ENCODE measurements around the gene LCE3C. TPM values are rescaled to one million over a fixed set of nuclear protein-coding genes. Genes with fewer than 3 reads are reported as not detected.
A peak's percentile ranks its signal among the peaks of the same experiment; 100 is the strongest.

The LCE3C gene
- total and polyA plus RNA-seq, 2 donors, result 0.66 TPM; not detected in 1

DNA sequence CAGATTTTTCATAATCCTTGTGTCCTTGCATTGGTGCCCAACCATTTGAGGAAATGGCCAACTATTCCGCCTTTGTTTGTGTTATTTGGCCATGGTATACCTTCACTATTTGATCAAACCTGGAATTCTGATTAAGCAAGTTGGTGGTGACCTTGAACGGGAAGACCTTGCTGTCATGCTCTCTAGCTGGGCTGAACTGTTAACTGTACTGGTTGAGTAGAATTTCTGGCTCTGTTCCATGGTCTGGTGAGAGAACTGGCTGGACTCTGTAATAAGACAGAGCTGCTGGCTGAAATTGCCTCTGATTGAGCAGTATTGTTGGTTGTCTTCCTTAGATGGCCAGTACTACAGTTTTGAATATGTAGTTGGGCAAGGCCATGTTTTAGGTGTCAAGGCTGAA, 3.0 kb upstream of the LCE3C start:
- no peaks in the 10 kb centered on the region for H3K36me3 ChIP-seq (ENCODE audit: control insufficient read depth in 2 of 2, insufficient read depth in 2 of 2, low read length in 1 of 2)
- WGBS, result 89% methylated on average over 2 of the region's 2 CpGs
- no peaks in the 10 kb centered on the region for H3K9me3 ChIP-seq (ENCODE audit: control insufficient read depth in 2 of 2, insufficient read depth in 1 of 2, low read length in 1 of 2)
- DNase-seq (ENCODE audit: low read depth in 6 of 9, low spot score in 9 of 9), result no peak
- H3K4me1 ChIP-seq (ENCODE audit: control insufficient read depth in 2 of 2, insufficient read depth in 2 of 2, low read length in 2 of 2), result no peaks in the 10 kb centered on the region
- H3K27me3 ChIP-seq (ENCODE audit: control insufficient read depth in 2 of 2, insufficient read depth in 1 of 2, low read length in 1 of 2), result no peaks in the 10 kb centered on the region
- H3K4me3 ChIP-seq (ENCODE audit: low read length in 2 of 2), result no peak overlapping the region
- no peak overlapping the region for H3K27ac ChIP-seq (ENCODE audit: low read depth in 1 of 2, low read length in 1 of 2)

- H3K27me3 ChIP-seq (ENCODE audit: control insufficient read depth in 2 of 2, insufficient read depth in 1 of 2, low read length in 1 of 2), result no peaks in the 10 kb centered on the region
Observed at GRCh38 chr1:152613511-152613910, 13.5 kb downstream of the LCE3C start, which contains the start of gene LCE3B. Gene LCE3B (plus strand): TSS chr1:152613811. CDS start chr1:152613811, 0 bp downstream.

GRCh38 chr1:152621993-152622392, 22.0 kb downstream of the LCE3C start:
- H3K4me3 ChIP-seq (ENCODE audit: low read length in 2 of 2), result no peak overlapping the region
- no peaks in the 10 kb centered on the region for H3K36me3 ChIP-seq (ENCODE audit: control insufficient read depth in 2 of 2, insufficient read depth in 2 of 2, low read length in 1 of 2)
- WGBS, result 58% methylated on average over 3 of the region's 3 CpGs
- H3K27me3 ChIP-seq (ENCODE audit: control insufficient read depth in 2 of 2, insufficient read depth in 1 of 2, low read length in 1 of 2), result no peaks in the 10 kb centered on the region
- H3K4me1 ChIP-seq (ENCODE audit: control insufficient read depth in 2 of 2, insufficient read depth in 2 of 2, low read length in 2 of 2), result peaks cover 0 to 2% of the 10 kb centered on the region in 2 donors
- no peak for DNase-seq (ENCODE audit: low read depth in 6 of 9, low spot score in 9 of 9)
- H3K27ac ChIP-seq (ENCODE audit: low read depth in 1 of 2, low read length in 1 of 2), result no peak overlapping the region
- H3K9me3 ChIP-seq (ENCODE audit: control insufficient read depth in 2 of 2, insufficient read depth in 1 of 2, low read length in 1 of 2), result peaks cover 0 to 8% of the 10 kb centered on the region in 2 donors

More at GRCh38 chr1:152613511-152613910, 13.5 kb downstream of the LCE3C start, which contains the start of gene LCE3B:
- H3K4me1 ChIP-seq (ENCODE audit: control insufficient read depth in 2 of 2, insufficient read depth in 2 of 2, low read length in 2 of 2), result no peaks in the 10 kb centered on the region
- no peaks in the 10 kb centered on the region for H3K36me3 ChIP-seq (ENCODE audit: control insufficient read depth in 2 of 2, insufficient read depth in 2 of 2, low read length in 1 of 2)
- WGBS, result 89% methylated on average over 1 of the region's 1 CpG
- no peak within 1 kb of the TSS for H3K27ac ChIP-seq (ENCODE audit: low read depth in 1 of 2, low read length in 1 of 2)
- no peak for DNase-seq (ENCODE audit: low read depth in 6 of 9, low spot score in 9 of 9)
- H3K9me3 ChIP-seq (ENCODE audit: control insufficient read depth in 2 of 2, insufficient read depth in 1 of 2, low read length in 1 of 2), result no peaks in the 10 kb centered on the region
- no peak within 1 kb of the TSS for H3K4me3 ChIP-seq (ENCODE audit: low read length in 2 of 2)

- Histone ChIP-seq H3K27me3 (ENCODE audit: control insufficient read depth in 2 of 2, insufficient read depth in 1 of 2, low read length in 1 of 2) (no peaks in the 10 kb centered on the region), H3K27ac (ENCODE audit: low read depth in 1 of 2, low read length in 1 of 2) (no peak within 1 kb of the TSS), H3K9me3 (ENCODE audit: control insufficient read depth in 2 of 2, insufficient read depth in 1 of 2, low read length in 1 of 2) (peaks cover 0 to 8% of the 10 kb centered on the region in 2 donors), H3K36me3 (ENCODE audit: control insufficient read depth in 2 of 2, insufficient read depth in 2 of 2, low read length in 1 of 2) (no peaks in the 10 kb centered on the region), H3K4me3 (ENCODE audit: low read length in 2 of 2) (no peak within 1 kb of the TSS), H3K4me1 (ENCODE audit: control insufficient read depth in 2 of 2, insufficient read depth in 2 of 2, low read length in 2 of 2) (peaks cover 0 to 2% of the 10 kb centered on the region in 2 donors)
- no peak for DNase-seq (ENCODE audit: low read depth in 6 of 9, low spot score in 9 of 9)
- 19% methylated on average over 10 of the region's 10 CpGs for WGBS
Observed at GRCh38 chr1:152622803-152623202, 22.8 kb downstream of the LCE3C start, which contains the start of gene LCE3A. Gene LCE3A (minus strand): TSS chr1:152623103. CDS start chr1:152623103, 0 bp downstream.

- H3K27ac ChIP-seq (ENCODE audit: low read depth in 1 of 2, low read length in 1 of 2), result no peak overlapping the region
- H3K9me3 ChIP-seq (ENCODE audit: control insufficient read depth in 2 of 2, insufficient read depth in 1 of 2, low read length in 1 of 2), result peaks cover 0 to 8% of the 10 kb centered on the region in 2 donors
- peaks cover 0 to 2% of the 10 kb centered on the region in 2 donors for H3K4me1 ChIP-seq (ENCODE audit: control insufficient read depth in 2 of 2, insufficient read depth in 2 of 2, low read length in 2 of 2)
- WGBS, result 28% methylated on average over 29 of the region's 29 CpGs
- H3K27me3 ChIP-seq (ENCODE audit: control insufficient read depth in 2 of 2, insufficient read depth in 1 of 2, low read length in 1 of 2), result no peaks in the 10 kb centered on the region
- peak in 2 of 9 donors; percentile 7 to 16 for DNase-seq (ENCODE audit: low read depth in 6 of 9, low spot score in 9 of 9)
- H3K36me3 ChIP-seq (ENCODE audit: control insufficient read depth in 2 of 2, insufficient read depth in 2 of 2, low read length in 1 of 2), result no peaks in the 10 kb centered on the region
- H3K4me3 ChIP-seq (ENCODE audit: low read length in 2 of 2), result no peak overlapping the region
Observed at GRCh38 chr1:152623203-152623844, 23.3 kb downstream of the LCE3C start.

DNA sequence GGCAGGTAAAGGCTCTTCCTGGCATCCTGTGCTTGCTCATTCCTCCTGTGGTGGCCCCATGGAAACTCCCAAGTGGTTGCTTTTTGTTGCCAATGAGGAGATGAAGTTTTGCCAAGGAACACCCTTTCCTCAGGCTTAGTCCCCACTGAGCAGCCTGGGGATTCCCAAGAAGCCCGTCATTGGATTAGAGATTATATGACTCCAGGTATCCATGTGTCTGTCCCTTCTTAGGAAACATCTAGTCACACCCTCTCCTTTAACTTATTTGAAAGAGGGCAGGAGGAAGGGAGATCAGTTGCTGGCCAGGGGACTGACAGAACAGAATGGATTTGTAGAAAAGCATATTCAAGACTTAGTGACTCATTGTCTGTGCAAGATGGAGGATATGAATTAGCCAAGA, 26.7 kb downstream of the LCE3C start:
- no peak overlapping the region for H3K4me3 ChIP-seq (ENCODE audit: low read length in 2 of 2)
- peaks cover 0 to 5% of the 10 kb centered on the region in 2 donors for H3K9me3 ChIP-seq (ENCODE audit: control insufficient read depth in 2 of 2, insufficient read depth in 1 of 2, low read length in 1 of 2)
- WGBS, result 89% methylated on average over 1 of the region's 1 CpG
- peaks cover 0 to 2% of the 10 kb centered on the region in 2 donors for H3K4me1 ChIP-seq (ENCODE audit: control insufficient read depth in 2 of 2, insufficient read depth in 2 of 2, low read length in 2 of 2)
- H3K27me3 ChIP-seq (ENCODE audit: control insufficient read depth in 2 of 2, insufficient read depth in 1 of 2, low read length in 1 of 2), result no peaks in the 10 kb centered on the region
- DNase-seq (ENCODE audit: low read depth in 6 of 9, low spot score in 9 of 9), result no peak
- no peak overlapping the region for H3K27ac ChIP-seq (ENCODE audit: low read depth in 1 of 2, low read length in 1 of 2)
- H3K36me3 ChIP-seq (ENCODE audit: control insufficient read depth in 2 of 2, insufficient read depth in 2 of 2, low read length in 1 of 2), result no peaks in the 10 kb centered on the region

- DNase-seq (ENCODE audit: low read depth in 6 of 9, low spot score in 9 of 9), result no peak
- WGBS, result 98% methylated on average over 3 of the region's 3 CpGs
- H3K27me3 ChIP-seq (ENCODE audit: control insufficient read depth in 2 of 2, insufficient read depth in 1 of 2, low read length in 1 of 2), result no peaks in the 10 kb centered on the region
- no peaks in the 10 kb centered on the region for H3K36me3 ChIP-seq (ENCODE audit: control insufficient read depth in 2 of 2, insufficient read depth in 2 of 2, low read length in 1 of 2)
- H3K9me3 ChIP-seq (ENCODE audit: control insufficient read depth in 2 of 2, insufficient read depth in 1 of 2, low read length in 1 of 2), result peaks cover 0 to 5% of the 10 kb centered on the region in 2 donors
- H3K4me3 ChIP-seq (ENCODE audit: low read length in 2 of 2), result no peak overlapping the region
- no peaks in the 10 kb centered on the region for H3K4me1 ChIP-seq (ENCODE audit: control insufficient read depth in 2 of 2, insufficient read depth in 2 of 2, low read length in 2 of 2)
- no peak overlapping the region for H3K27ac ChIP-seq (ENCODE audit: low read depth in 1 of 2, low read length in 1 of 2)
Observed at GRCh38 chr1:152630596-152630995, 30.6 kb downstream of the LCE3C start.

GRCh38 chr1:152640351-152640750, 40.3 kb downstream of the LCE3C start:
- WGBS, result 83% methylated on average over 1 of the region's 1 CpG
- Histone ChIP-seq H3K4me1 (ENCODE audit: control insufficient read depth in 2 of 2, insufficient read depth in 2 of 2, low read length in 2 of 2) (no peaks in the 10 kb centered on the region), H3K27me3 (ENCODE audit: control insufficient read depth in 2 of 2, insufficient read depth in 1 of 2, low read length in 1 of 2) (no peaks in the 10 kb centered on the region), H3K27ac (ENCODE audit: low read depth in 1 of 2, low read length in 1 of 2) (no peak overlapping the region), H3K4me3 (ENCODE audit: low read length in 2 of 2) (no peak overlapping the region), H3K36me3 (ENCODE audit: control insufficient read depth in 2 of 2, insufficient read depth in 2 of 2, low read length in 1 of 2) (no peaks in the 10 kb centered on the region), H3K9me3 (ENCODE audit: control insufficient read depth in 2 of 2, insufficient read depth in 1 of 2, low read length in 1 of 2) (no peaks in the 10 kb centered on the region)
- no peak for DNase-seq (ENCODE audit: low read depth in 6 of 9, low spot score in 9 of 9)

GRCh38 chr1:152643945-152644344, 43.9 kb downstream of the LCE3C start:
- Histone ChIP-seq H3K9me3 (ENCODE audit: control insufficient read depth in 2 of 2, insufficient read depth in 1 of 2, low read length in 1 of 2) (no peaks in the 10 kb centered on the region), H3K36me3 (ENCODE audit: control insufficient read depth in 2 of 2, insufficient read depth in 2 of 2, low read length in 1 of 2) (no peaks in the 10 kb centered on the region), H3K4me3 (ENCODE audit: low read length in 2 of 2) (no peak overlapping the region), H3K4me1 (ENCODE audit: control insufficient read depth in 2 of 2, insufficient read depth in 2 of 2, low read length in 2 of 2) (no peaks in the 10 kb centered on the region), H3K27me3 (ENCODE audit: control insufficient read depth in 2 of 2, insufficient read depth in 1 of 2, low read length in 1 of 2) (no peaks in the 10 kb centered on the region), H3K27ac (ENCODE audit: low read depth in 1 of 2, low read length in 1 of 2) (no peak overlapping the region)
- 68% methylated on average over 3 of the region's 3 CpGs for WGBS
- DNase-seq (ENCODE audit: low read depth in 6 of 9, low spot score in 9 of 9), result no peak
